ENCODE data around the gene FBXO31. TPM values are rescaled to one million over a fixed set of nuclear protein-coding genes. Genes with fewer than 3 reads are reported as not detected.

Gene FBXO31
- total RNA-seq, 1 donor from 2014 or later = 26.3 TPM

- DNase-seq (ENCODE audit: low read depth) = no peak
Measured at GRCh38 chr16:87284183-87284582, 99.4 kb downstream of the FBXO31 start.

DNA sequence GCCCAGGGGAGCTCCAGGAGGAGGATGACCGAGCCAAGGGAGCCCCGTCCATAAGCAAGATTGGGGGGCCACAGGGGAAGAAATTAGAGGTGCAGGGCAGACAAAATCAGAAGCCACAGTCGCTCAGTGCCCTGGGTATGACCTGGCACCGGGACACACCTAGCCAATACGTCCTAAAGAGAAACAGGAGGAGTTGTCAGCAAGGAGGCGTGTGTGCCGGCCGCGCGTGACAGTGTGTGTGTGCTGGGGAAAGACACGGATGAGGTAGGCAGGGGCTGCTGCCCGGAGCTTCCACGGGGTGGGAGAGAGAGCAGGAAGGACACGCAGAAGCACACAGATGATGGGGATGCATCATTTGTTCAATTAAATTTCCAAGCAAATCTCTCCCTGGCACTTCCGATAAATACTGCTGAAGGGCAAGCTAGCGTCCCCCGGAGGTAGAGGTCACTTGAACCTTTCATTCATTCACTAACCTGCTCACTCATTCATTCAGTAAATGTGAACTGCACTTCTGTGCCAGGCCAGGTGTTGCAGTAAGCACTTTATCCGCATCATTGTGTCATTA, 104.4 kb downstream of the FBXO31 start:
- no peak for DNase-seq (ENCODE audit: low read depth)

GRCh38 chr16:87278191-87279093, 105.1 kb downstream of the FBXO31 start:
- DNase-seq (ENCODE audit: low read depth) = peak; percentile 40

Other genes starting within 250 kb of the FBXO31 start
- gene C16orf95, start 66.4 kb downstream of the FBXO31 start, total RNA-seq = 3.4 and 3.8 TPM in 2 replicates
- gene MAP1LC3B, start 8.6 kb upstream of the FBXO31 start, total RNA-seq = 25.7 and 76.1 TPM in 2 replicates
- 4.9 and 24.8 TPM in 2 replicates for gene ZCCHC14, start 109.2 kb upstream of the FBXO31 start, total RNA-seq
- 0.35 and 0.50 TPM in 2 replicates for gene JPH3, start 218.7 kb upstream of the FBXO31 start, total RNA-seq